Hepatocyte (in vitro differentiated cells): ENCODE results near the gene RBBP8NL. TPM values are rescaled to one million over a fixed set of nuclear protein-coding genes. Genes with fewer than 3 reads are reported as not detected.

Source experiments
- DNase-seq: peaks from one replicate; pipeline ENCODE4 v3.0.0-alpha.2; 2016; ENCODE audit warnings: low spot score
- H2AFZ ChIP-seq: fragments of 200-600 bp; sonication (generic); 2 replicates; pipeline ENCODE4 v1.6.0; 2016; ENCODE audit warnings: antibody characterized with exemption, mild to moderate bottlenecking
- H3K27ac ChIP-seq: fragments of 200-600 bp; sonication (generic); 2 replicates; pipeline ENCODE4 v1.5.1; 2016; ENCODE audit warnings: mild to moderate bottlenecking
- H3K27me3 ChIP-seq: fragments of 200-600 bp; sonication (generic); 2 replicates; pipeline ENCODE4 v1.6.1; 2016
- H3K36me3 ChIP-seq: fragments of 200-600 bp; sonication (generic); replicated peaks from 2 replicates; pipeline ENCODE4 v1.5.1; 2016; ENCODE audit warnings: low read depth; ENCODE audit not compliant: insufficient read depth
- H3K4me1 ChIP-seq: fragments of 200-600 bp; sonication (generic); 2 replicates; pipeline ENCODE4 v1.5.1; 2016; ENCODE audit warnings: mild to moderate bottlenecking, moderate library complexity; ENCODE audit not compliant: insufficient read depth
- H3K4me2 ChIP-seq: fragments of 200-600 bp; sonication (generic); 2 replicates; pipeline ENCODE4 v1.6.0; 2016
- H3K4me3 ChIP-seq: fragments of 200-600 bp; sonication (generic); 2 replicates; pipeline ENCODE4 v1.5.1; 2016; ENCODE audit warnings: mild to moderate bottlenecking
- H3K79me2 ChIP-seq: fragments of 200-600 bp; sonication (generic); 2 replicates; pipeline ENCODE4 v1.6.0; 2017; ENCODE audit warnings: mild to moderate bottlenecking
- H3K9me2 ChIP-seq: fragments of 200-600 bp; sonication (generic); replicated peaks from 2 replicates; pipeline ENCODE4 v1.6.0; 2017; ENCODE audit warnings: mild to moderate bottlenecking; ENCODE audit not compliant: insufficient read depth
- H3K9me3 ChIP-seq: fragments of 200-600 bp; sonication (generic); 2 replicates; pipeline ENCODE4 v1.5.1; 2016; ENCODE audit warnings: low read depth, mild to moderate bottlenecking
- H4K20me1 ChIP-seq: fragments of 200-600 bp; sonication (generic); 2 replicates; pipeline ENCODE4 v1.6.0; 2016; ENCODE audit warnings: mild to moderate bottlenecking; ENCODE audit not compliant: insufficient read depth, poor library complexity, severe bottlenecking
- EZH2 ChIP-seq: fragments of 200-600 bp; sonication (generic); IDR thresholded peaks from 2 replicates; pipeline ENCODE4 v1.6.1; 2016; ENCODE audit warnings: antibody characterized with exemption, mild to moderate bottlenecking, borderline replicate concordance
- EZH2phosphoT487 ChIP-seq: fragments of 200-600 bp; sonication (generic); IDR thresholded peaks from one replicate; pipeline ENCODE4 v1.6.1; 2018; ENCODE audit warnings: antibody characterized with exemption, mild to moderate bottlenecking, low read depth, moderate library complexity; ENCODE audit not compliant: unreplicated experiment, severe bottlenecking
- WGBS: methylation state at CpG from one replicate; pipeline ENCODE4 v1.1.6; 2016; ENCODE audit warnings: low lambda C conversion rate; ENCODE audit errors: missing lambda C conversion rate; 5-methylcytosine and 5-hydroxymethylcytosine counted together
- polyA plus RNA-seq: library from polyadenylated mRNA; unstranded; fragments of >200 nt; fragmentation: Nextera tagmentation; extraction: Ambion mirVana; gene quantifications from 2 replicates; pipeline ENCODE4 v1.2.1, GENCODE V29; 2016
- total RNA-seq: library from RNA; depleted of rRNA; stranded (reverse); fragments of >200 nt; gene quantifications from 2 replicates; pipeline ENCODE4 v1.2.3, GENCODE V29; 2014
- TF ChIP-seq, protein P1 (sequence below): fragments of 200-600 bp; sonication (generic); IDR thresholded peaks from 2 replicates; pipeline ENCODE4 v1.5.1; 2016; ENCODE audit warnings: antibody characterized with exemption, mild to moderate bottlenecking; ENCODE audit not compliant: poor library complexity

RBBP8NL gene
- total and polyA plus RNA-seq, 2 experiments from 2014 or later, result 5.7 to 6.4 TPM

DNA sequence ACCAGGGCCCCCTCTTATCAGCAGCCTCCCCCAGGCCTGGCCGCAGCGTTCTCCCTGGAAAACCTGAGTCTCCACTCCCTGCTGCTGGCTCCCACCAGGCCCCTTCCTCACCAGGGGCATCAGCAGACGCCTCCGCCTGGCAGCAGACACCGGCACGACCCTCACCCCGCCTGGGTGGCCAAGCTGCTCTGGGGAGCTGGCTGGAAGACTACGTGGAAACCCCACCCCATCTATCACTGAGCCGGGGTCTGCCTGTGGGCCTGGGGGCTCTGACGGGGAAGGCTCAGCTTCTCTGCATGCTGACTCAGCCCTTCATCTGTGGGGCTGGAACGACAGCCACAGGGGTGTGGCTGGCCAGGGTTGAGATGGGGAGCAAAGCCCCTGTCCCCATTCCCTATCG, 19.1 kb upstream of the RBBP8NL start:
- Histone ChIP-seq H3K36me3 (no peaks in the 10 kb centered on the region), H3K4me3 (no peak overlapping the region), H3K4me2 (no peak overlapping the region), H3K9me2 (no peaks in the 10 kb centered on the region), H3K27ac (no peak overlapping the region), H2AFZ (no peak overlapping the region), H3K4me1 (peaks cover 4% of the 10 kb centered on the region), H3K9me3 (no peaks in the 10 kb centered on the region), H4K20me1 (no peaks in the 10 kb centered on the region), H3K79me2 (no peaks in the 10 kb centered on the region), H3K27me3 (no peaks in the 10 kb centered on the region)
- DNase-seq, result no peak
- WGBS, result 68% methylated on average over 12 of the region's 12 CpGs
- TF ChIP-seq EZH2 (no peak), EZH2phosphoT487 (no peak)
- TF ChIP-seq, protein P1, sequence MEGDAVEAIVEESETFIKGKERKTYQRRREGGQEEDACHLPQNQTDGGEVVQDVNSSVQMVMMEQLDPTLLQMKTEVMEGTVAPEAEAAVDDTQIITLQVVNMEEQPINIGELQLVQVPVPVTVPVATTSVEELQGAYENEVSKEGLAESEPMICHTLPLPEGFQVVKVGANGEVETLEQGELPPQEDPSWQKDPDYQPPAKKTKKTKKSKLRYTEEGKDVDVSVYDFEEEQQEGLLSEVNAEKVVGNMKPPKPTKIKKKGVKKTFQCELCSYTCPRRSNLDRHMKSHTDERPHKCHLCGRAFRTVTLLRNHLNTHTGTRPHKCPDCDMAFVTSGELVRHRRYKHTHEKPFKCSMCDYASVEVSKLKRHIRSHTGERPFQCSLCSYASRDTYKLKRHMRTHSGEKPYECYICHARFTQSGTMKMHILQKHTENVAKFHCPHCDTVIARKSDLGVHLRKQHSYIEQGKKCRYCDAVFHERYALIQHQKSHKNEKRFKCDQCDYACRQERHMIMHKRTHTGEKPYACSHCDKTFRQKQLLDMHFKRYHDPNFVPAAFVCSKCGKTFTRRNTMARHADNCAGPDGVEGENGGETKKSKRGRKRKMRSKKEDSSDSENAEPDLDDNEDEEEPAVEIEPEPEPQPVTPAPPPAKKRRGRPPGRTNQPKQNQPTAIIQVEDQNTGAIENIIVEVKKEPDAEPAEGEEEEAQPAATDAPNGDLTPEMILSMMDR, result no peak

DNA sequence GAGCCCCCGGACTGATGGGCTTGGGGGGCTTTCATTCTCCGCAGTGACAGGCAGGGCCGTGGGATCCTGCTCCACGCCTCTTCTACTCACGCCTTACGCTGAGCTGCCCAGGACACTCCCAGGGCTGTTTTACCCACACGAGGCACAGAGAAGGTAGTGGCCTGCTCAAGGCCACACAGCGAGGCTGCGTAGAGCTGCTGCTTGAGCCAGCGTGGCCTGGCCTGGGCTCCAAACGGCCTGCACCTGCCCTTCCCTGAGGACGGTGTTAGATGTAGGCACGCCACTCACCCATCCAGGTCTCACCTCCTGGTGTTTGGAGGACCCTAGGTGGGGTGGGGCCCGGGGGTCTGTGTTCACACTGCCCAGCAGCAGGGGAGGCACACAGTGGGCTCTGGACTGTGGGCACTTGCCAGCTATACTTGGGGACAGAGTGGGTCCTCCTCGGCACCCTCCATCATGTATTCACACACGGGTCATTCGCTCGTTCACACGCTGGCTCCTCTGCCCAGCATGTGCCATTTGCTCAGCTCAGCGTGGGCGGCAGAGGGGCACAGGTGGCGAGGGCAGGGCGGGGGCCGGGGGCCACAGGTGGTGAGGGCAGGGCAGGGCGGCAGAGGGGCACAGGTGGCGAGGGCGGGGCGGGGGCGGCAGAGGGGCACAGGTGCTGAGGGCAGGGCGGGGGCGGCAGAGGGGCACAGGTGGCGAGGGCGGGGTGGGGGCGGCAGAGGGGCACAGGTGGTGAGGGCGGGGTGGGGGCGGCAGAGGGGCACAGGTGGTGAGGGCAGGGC, 18.4 kb upstream of the RBBP8NL start:
- Histone ChIP-seq H3K4me1 (peaks cover 4% of the 10 kb centered on the region), H3K27ac (no peak overlapping the region), H3K79me2 (no peaks in the 10 kb centered on the region), H2AFZ (no peak overlapping the region), H3K9me2 (no peaks in the 10 kb centered on the region), H4K20me1 (no peaks in the 10 kb centered on the region), H3K4me2 (no peak overlapping the region), H3K36me3 (no peaks in the 10 kb centered on the region), H3K4me3 (no peak overlapping the region), H3K9me3 (no peaks in the 10 kb centered on the region), H3K27me3 (no peaks in the 10 kb centered on the region)
- TF ChIP-seq, protein P1, result no peak
- no peak for TF ChIP-seq EZH2
- TF ChIP-seq EZH2phosphoT487, result no peak
- 94% methylated on average over 22 of the region's 36 CpGs for WGBS
- no peak for DNase-seq

DNA sequence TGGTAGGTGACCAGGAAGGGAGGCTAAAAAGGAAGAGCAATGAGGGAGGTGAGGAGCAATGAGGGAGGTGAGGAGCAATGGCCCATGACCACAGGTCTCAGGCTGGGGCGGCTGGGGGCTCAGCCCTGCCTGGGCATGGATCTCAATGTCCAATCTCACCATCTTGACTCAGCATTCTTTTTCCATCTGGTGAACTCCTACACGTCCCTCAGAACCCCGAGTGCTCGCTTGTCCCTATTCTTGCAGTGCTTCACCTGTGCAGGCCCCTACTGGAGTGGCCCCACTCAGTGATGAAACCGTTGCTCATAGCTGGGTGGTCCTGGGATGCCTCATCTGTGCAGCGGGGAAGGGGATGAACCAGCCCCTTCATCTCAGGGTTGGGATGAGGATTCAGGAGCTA, 16.9 kb upstream of the RBBP8NL start:
- H3K4me2 ChIP-seq, result no peak overlapping the region
- no peak for DNase-seq
- H3K9me3 ChIP-seq, result no peaks in the 10 kb centered on the region
- no peaks in the 10 kb centered on the region for H3K36me3 ChIP-seq
- 96% methylated on average over 6 of the region's 6 CpGs for whole genome bisulfite sequencing
- TF ChIP-seq EZH2 (no peak), EZH2phosphoT487 (no peak)
- TF ChIP-seq, protein P1, result no peak
- no peak overlapping the region for H3K27ac ChIP-seq
- peaks cover 4% of the 10 kb centered on the region for H3K4me1 ChIP-seq
- H3K4me3 ChIP-seq, result no peak overlapping the region
- no peaks in the 10 kb centered on the region for H3K79me2 ChIP-seq
- no peaks in the 10 kb centered on the region for H4K20me1 ChIP-seq
- no peak overlapping the region for H2AFZ ChIP-seq
- H3K9me2 ChIP-seq, result no peaks in the 10 kb centered on the region
- H3K27me3 ChIP-seq, result no peaks in the 10 kb centered on the region
